ENCODE measurements around the gene SLC7A8. TPM values are rescaled to one million over a fixed set of nuclear protein-coding genes. Genes with fewer than 3 reads are reported as not detected.
A peak's percentile ranks its signal among the peaks of the same experiment; 100 is the strongest.

SLC7A8 gene
- total and polyA plus RNA-seq, 4 donors, result 2.6 to 9.8 (median 5.4) TPM

DNA sequence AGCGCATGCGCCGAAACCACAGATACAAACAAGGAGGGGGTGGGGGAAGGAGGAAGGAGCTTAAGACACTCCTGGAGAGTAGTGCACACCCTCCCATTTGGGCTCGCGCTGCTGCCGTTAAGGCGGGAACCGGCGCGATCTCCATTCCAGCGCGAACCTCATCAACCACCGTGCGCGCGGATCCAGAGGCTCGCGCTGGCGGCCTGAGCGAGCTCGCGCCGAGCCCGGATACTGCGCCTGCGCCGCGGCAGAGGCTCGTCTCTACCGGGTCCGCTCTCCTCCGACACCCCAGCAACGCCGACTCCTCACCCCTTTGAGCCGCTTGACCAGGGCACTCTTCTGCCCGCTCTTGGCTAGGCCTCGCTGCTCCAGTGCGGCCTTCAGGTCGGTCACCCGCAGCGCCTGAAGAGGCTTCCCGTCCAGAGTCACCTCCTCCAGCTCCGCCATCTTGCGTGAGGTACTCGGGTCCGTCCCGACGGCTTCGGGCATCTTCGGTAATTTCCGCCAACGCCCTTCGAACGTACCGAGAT, 88.7 kb downstream of the SLC7A8 start, which contains the start of gene ACIN1:
Gene ACIN1 (minus strand): TSS at position 471 of the 530 bp plus-strand sequence. CDS start 24 bp downstream, at position 447.
- Histone ChIP-seq H3K9ac (ENCODE audit: low read depth in 1 of 2, low read length in 2 of 2) (peak within 1 kb of the TSS; percentile 76 to 95), H3K27ac (ENCODE audit: low read depth in 1 of 2, low read length in 2 of 2) (peak within 1 kb of the TSS; percentile 88 to 89), H3K4me1 (ENCODE audit: control insufficient read depth in 4 of 4, insufficient read depth in 4 of 4, low read length in 3 of 4) (peaks cover 0 to 20% (median 10%) of the 10 kb centered on the region in 4 donors), H3K9me3 (ENCODE audit: control insufficient read depth in 4 of 4, low read length in 3 of 4) (no peaks in the 10 kb centered on the region), H3K27me3 (ENCODE audit: control insufficient read depth in 4 of 4, insufficient read depth in 4 of 4, low read length in 3 of 4) (no peaks in the 10 kb centered on the region), H3K4me3 (ENCODE audit: low read depth in 1 of 3, low read length in 3 of 3) (peak within 1 kb of the TSS; percentile 76 to 100 (median 85)), H3K36me3 (ENCODE audit: control insufficient read depth in 4 of 4, insufficient read depth in 3 of 4, low read depth in 1 of 4, low read length in 3 of 4) (peaks cover 10 to 23% (median 17%) of the 10 kb centered on the region in 4 donors)
- peak; percentile 99 for TF ChIP-seq YY1 (IDR thresholded peaks at IDR 0.05)
- TF ChIP-seq GABPA (IDR thresholded peaks at IDR 0.05 in 1 of 2, conservative IDR thresholded peaks at IDR 0.05 in 1 of 2), result no peak
- DNase-seq (ENCODE audit: low spot score), result peak; percentile 99
- WGBS, result under 1% methylated on average over 55 of the region's 55 CpGs

DNA sequence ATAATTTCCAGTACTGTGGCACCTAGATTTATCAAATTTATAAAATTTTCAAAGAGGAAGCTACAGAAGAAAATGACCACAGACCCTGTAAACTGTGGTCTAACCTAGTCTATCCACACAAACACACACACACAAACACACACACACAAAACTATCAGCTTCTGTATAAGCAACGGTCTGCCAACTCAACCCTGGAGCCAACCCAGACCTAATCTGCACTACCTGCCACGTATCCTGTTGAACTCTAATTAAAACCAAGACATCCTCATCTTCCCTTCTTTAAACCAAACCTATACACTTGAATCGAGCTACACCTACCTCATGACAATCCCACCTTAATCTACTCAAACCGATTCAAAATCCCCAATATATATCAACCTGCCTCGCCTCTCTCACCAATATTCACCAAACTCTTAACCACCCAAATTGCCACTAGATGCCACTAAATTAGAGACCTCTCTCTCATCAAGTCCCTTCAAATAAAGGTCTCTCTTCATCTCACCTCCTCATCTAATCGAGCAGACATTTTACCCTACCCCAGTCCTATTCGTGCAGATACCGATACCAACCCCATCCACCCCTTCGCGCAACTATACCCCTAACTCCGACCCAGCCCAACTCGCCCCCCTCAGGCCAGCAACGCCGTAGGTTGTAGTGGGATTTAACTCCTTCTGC, 89.3 kb downstream of the SLC7A8 start:
- Histone ChIP-seq H3K27ac (ENCODE audit: low read depth in 1 of 2, low read length in 2 of 2) (peak overlapping the region; percentile 88 to 89), H3K36me3 (ENCODE audit: control insufficient read depth in 4 of 4, insufficient read depth in 3 of 4, low read depth in 1 of 4, low read length in 3 of 4) (peaks cover 10 to 29% (median 20%) of the 10 kb centered on the region in 4 donors), H3K4me1 (ENCODE audit: control insufficient read depth in 4 of 4, insufficient read depth in 4 of 4, low read length in 3 of 4) (peaks cover 0 to 18% (median 8%) of the 10 kb centered on the region in 4 donors), H3K4me3 (ENCODE audit: low read depth in 1 of 3, low read length in 3 of 3) (peak overlapping the region; percentile 66 to 100 (median 79)), H3K9me3 (ENCODE audit: control insufficient read depth in 4 of 4, low read length in 3 of 4) (no peaks in the 10 kb centered on the region), H3K9ac (ENCODE audit: low read depth in 1 of 2, low read length in 2 of 2) (peak overlapping the region; percentile 76 to 95), H3K27me3 (ENCODE audit: control insufficient read depth in 4 of 4, insufficient read depth in 4 of 4, low read length in 3 of 4) (no peaks in the 10 kb centered on the region)
- DNase-seq (ENCODE audit: low spot score), result no peak
- TF ChIP-seq JUND (IDR thresholded peaks at IDR 0.05), result no peak
- no peak for TF ChIP-seq RXRA (IDR thresholded peaks at IDR 0.05)
- TF ChIP-seq, protein P1, sequence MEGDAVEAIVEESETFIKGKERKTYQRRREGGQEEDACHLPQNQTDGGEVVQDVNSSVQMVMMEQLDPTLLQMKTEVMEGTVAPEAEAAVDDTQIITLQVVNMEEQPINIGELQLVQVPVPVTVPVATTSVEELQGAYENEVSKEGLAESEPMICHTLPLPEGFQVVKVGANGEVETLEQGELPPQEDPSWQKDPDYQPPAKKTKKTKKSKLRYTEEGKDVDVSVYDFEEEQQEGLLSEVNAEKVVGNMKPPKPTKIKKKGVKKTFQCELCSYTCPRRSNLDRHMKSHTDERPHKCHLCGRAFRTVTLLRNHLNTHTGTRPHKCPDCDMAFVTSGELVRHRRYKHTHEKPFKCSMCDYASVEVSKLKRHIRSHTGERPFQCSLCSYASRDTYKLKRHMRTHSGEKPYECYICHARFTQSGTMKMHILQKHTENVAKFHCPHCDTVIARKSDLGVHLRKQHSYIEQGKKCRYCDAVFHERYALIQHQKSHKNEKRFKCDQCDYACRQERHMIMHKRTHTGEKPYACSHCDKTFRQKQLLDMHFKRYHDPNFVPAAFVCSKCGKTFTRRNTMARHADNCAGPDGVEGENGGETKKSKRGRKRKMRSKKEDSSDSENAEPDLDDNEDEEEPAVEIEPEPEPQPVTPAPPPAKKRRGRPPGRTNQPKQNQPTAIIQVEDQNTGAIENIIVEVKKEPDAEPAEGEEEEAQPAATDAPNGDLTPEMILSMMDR (IDR thresholded peaks at IDR 0.05; ENCODE audit: low read depth, low read length, missing input control), result no peak
- WGBS, result under 1% methylated on average over 14 of the region's 14 CpGs

DNA sequence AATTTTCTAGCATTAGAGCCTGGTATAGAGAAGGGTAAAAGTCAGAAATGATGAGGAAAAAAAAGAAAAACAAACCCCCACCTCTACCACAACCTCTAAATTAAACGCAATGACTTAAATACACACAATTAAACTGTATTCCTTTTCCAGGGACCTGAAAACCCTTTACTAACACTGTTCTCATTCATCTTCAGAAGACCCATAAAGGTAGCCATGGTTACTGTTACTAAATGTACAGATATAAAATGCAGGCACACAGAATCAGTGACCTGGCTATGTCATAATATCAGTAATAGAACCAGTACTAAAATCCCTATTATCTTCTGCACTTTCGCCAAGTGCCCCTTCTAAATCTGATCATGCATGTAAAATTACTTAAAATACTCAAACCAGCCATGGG, 89.9 kb downstream of the SLC7A8 start:
- Histone ChIP-seq H3K9me3 (ENCODE audit: control insufficient read depth in 4 of 4, low read length in 3 of 4) (no peaks in the 10 kb centered on the region), H3K4me3 (ENCODE audit: low read depth in 1 of 3, low read length in 3 of 3) (peak overlapping the region in 1 of 3 donors; percentile 66), H3K27ac (ENCODE audit: low read depth in 1 of 2, low read length in 2 of 2) (no peak overlapping the region), H3K4me1 (ENCODE audit: control insufficient read depth in 4 of 4, insufficient read depth in 4 of 4, low read length in 3 of 4) (peaks cover 0 to 17% (median 8%) of the 10 kb centered on the region in 4 donors), H3K36me3 (ENCODE audit: control insufficient read depth in 4 of 4, insufficient read depth in 3 of 4, low read depth in 1 of 4, low read length in 3 of 4) (peaks cover 10 to 34% (median 21%) of the 10 kb centered on the region in 4 donors), H3K27me3 (ENCODE audit: control insufficient read depth in 4 of 4, insufficient read depth in 4 of 4, low read length in 3 of 4) (no peaks in the 10 kb centered on the region), H3K9ac (ENCODE audit: low read depth in 1 of 2, low read length in 2 of 2) (peak overlapping the region in 1 of 2 donors; percentile 57)
- DNase-seq (ENCODE audit: low spot score), result no peak
- 87% methylated on average over 2 of the region's 2 CpGs for WGBS
- TF ChIP-seq, protein P2, sequence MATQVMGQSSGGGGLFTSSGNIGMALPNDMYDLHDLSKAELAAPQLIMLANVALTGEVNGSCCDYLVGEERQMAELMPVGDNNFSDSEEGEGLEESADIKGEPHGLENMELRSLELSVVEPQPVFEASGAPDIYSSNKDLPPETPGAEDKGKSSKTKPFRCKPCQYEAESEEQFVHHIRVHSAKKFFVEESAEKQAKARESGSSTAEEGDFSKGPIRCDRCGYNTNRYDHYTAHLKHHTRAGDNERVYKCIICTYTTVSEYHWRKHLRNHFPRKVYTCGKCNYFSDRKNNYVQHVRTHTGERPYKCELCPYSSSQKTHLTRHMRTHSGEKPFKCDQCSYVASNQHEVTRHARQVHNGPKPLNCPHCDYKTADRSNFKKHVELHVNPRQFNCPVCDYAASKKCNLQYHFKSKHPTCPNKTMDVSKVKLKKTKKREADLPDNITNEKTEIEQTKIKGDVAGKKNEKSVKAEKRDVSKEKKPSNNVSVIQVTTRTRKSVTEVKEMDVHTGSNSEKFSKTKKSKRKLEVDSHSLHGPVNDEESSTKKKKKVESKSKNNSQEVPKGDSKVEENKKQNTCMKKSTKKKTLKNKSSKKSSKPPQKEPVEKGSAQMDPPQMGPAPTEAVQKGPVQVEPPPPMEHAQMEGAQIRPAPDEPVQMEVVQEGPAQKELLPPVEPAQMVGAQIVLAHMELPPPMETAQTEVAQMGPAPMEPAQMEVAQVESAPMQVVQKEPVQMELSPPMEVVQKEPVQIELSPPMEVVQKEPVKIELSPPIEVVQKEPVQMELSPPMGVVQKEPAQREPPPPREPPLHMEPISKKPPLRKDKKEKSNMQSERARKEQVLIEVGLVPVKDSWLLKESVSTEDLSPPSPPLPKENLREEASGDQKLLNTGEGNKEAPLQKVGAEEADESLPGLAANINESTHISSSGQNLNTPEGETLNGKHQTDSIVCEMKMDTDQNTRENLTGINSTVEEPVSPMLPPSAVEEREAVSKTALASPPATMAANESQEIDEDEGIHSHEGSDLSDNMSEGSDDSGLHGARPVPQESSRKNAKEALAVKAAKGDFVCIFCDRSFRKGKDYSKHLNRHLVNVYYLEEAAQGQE (IDR thresholded peaks at IDR 0.05), result no peak
- TF ChIP-seq RAD21 (IDR thresholded peaks at IDR 0.05) (no peak), YY1 (IDR thresholded peaks at IDR 0.05) (no peak), FOXA2 (IDR thresholded peaks at IDR 0.05) (no peak), EGR1 (IDR thresholded peaks at IDR 0.05; ENCODE audit: low read depth in 2 of 2) (no peak), SP1 (IDR thresholded peaks at IDR 0.05) (no peak), HNF4G (IDR thresholded peaks at IDR 0.05) (no peak), TAF1 (conservative IDR thresholded peaks at IDR 0.05) (no peak), FOXA1 (IDR thresholded peaks at IDR 0.05) (no peak), HNF4A (conservative IDR thresholded peaks at IDR 0.05) (no peak), RXRA (IDR thresholded peaks at IDR 0.05) (no peak), NR2F2 (IDR thresholded peaks at IDR 0.05) (no peak)
- TF ChIP-seq, protein P3, sequence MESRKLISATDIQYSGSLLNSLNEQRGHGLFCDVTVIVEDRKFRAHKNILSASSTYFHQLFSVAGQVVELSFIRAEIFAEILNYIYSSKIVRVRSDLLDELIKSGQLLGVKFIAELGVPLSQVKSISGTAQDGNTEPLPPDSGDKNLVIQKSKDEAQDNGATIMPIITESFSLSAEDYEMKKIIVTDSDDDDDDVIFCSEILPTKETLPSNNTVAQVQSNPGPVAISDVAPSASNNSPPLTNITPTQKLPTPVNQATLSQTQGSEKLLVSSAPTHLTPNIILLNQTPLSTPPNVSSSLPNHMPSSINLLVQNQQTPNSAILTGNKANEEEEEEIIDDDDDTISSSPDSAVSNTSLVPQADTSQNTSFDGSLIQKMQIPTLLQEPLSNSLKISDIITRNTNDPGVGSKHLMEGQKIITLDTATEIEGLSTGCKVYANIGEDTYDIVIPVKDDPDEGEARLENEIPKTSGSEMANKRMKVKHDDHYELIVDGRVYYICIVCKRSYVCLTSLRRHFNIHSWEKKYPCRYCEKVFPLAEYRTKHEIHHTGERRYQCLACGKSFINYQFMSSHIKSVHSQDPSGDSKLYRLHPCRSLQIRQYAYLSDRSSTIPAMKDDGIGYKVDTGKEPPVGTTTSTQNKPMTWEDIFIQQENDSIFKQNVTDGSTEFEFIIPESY (IDR thresholded peaks at IDR 0.05), result no peak
- TF ChIP-seq, protein P1 (IDR thresholded peaks at IDR 0.05; ENCODE audit: low read depth, low read length, missing input control), result no peak
- TF ChIP-seq, protein P4, sequence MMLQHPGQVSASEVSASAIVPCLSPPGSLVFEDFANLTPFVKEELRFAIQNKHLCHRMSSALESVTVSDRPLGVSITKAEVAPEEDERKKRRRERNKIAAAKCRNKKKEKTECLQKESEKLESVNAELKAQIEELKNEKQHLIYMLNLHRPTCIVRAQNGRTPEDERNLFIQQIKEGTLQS (IDR thresholded peaks at IDR 0.05), result no peak

Data from liver (tissue), 9 donors.